ENCODE results near the gene SORBS1. TPM values are rescaled to one million over a fixed set of nuclear protein-coding genes. Genes with fewer than 3 reads are reported as not detected.

The SORBS1 gene
- polyA plus RNA-seq, 1 donor from 2014 or later: 39.5 TPM

DNA sequence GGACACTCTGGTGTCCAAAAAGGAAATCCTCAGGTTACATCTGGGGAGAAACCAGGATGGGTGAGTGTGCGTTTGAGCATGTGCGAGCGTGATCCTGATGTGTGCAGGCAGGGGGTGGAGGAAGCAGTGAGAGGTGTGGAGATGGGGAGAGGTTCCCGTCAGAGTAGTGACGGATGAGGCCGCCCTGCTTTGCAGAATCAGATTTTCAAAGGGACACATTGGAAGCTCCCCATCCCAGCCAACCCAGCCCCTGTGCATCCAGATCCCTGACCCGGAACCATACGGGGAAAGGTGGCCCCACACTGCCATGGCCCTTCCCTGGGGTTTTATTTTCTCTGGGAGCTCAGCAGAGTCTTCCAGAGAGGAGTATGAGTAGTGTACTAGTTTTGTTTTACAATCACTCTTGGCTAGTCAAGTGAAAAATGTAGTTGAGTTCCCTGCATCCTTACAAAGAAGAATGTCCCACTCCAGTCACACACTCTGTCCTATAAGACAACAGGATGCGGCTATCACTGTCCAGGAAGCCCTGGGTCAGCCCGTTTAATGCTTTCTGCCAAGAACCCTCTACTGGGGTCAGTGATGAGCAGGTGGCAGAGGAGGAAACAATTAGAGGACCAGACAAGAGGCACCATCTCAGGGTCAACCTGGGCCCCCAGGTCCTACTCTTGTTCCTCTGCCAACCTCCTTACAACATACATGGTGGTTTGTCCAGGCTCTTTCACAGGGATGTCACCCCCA is 223.6 kb downstream of the SORBS1 start:
- H3K27me3 ChIP-seq (ENCODE audit: insufficient read depth, low read depth, low read length): no peaks in the 10 kb centered on the region
- no peak overlapping the region for H2AFZ ChIP-seq (ENCODE audit: low read depth, low read length)
- H3K79me2 ChIP-seq (replicated peaks; ENCODE audit: insufficient read depth, low read length): no peaks in the 10 kb centered on the region
- no peak overlapping the region for H3K4me3 ChIP-seq (ENCODE audit: low read length)
- no peak overlapping the region for H3K4me2 ChIP-seq (ENCODE audit: low read length)
- no peaks in the 10 kb centered on the region for H4K20me1 ChIP-seq (ENCODE audit: insufficient read depth)
- no peaks in the 10 kb centered on the region for H3K9me3 ChIP-seq (ENCODE audit: low read length)
- H3K9ac ChIP-seq (ENCODE audit: low read length): no peak overlapping the region
- H3F3A ChIP-seq (ENCODE audit: insufficient read depth, low read length, poor library complexity, severe bottlenecking): no peaks in the 10 kb centered on the region
- H3K27ac ChIP-seq (ENCODE audit: low read length): no peak overlapping the region
- no peaks in the 10 kb centered on the region for H3K36me3 ChIP-seq (ENCODE audit: insufficient read depth, low read length)
- H3K9me2 ChIP-seq (ENCODE audit: insufficient read depth, low read length): no peaks in the 10 kb centered on the region
- no peak for TF ChIP-seq RAD21 (conservative IDR thresholded peaks at IDR 0.05)
- TF ChIP-seq TAF1 (IDR thresholded peaks at IDR 0.05; ENCODE audit: low read depth): no peak
- TF ChIP-seq, protein P1, sequence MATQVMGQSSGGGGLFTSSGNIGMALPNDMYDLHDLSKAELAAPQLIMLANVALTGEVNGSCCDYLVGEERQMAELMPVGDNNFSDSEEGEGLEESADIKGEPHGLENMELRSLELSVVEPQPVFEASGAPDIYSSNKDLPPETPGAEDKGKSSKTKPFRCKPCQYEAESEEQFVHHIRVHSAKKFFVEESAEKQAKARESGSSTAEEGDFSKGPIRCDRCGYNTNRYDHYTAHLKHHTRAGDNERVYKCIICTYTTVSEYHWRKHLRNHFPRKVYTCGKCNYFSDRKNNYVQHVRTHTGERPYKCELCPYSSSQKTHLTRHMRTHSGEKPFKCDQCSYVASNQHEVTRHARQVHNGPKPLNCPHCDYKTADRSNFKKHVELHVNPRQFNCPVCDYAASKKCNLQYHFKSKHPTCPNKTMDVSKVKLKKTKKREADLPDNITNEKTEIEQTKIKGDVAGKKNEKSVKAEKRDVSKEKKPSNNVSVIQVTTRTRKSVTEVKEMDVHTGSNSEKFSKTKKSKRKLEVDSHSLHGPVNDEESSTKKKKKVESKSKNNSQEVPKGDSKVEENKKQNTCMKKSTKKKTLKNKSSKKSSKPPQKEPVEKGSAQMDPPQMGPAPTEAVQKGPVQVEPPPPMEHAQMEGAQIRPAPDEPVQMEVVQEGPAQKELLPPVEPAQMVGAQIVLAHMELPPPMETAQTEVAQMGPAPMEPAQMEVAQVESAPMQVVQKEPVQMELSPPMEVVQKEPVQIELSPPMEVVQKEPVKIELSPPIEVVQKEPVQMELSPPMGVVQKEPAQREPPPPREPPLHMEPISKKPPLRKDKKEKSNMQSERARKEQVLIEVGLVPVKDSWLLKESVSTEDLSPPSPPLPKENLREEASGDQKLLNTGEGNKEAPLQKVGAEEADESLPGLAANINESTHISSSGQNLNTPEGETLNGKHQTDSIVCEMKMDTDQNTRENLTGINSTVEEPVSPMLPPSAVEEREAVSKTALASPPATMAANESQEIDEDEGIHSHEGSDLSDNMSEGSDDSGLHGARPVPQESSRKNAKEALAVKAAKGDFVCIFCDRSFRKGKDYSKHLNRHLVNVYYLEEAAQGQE (IDR thresholded peaks at IDR 0.05; ENCODE audit: borderline replicate concordance): no peak
- no peak for TF ChIP-seq SMC3 (conservative IDR thresholded peaks at IDR 0.05; ENCODE audit: poor library complexity)
- no peak for TF ChIP-seq EP300 (conservative IDR thresholded peaks at IDR 0.05; ENCODE audit: poor library complexity, severe bottlenecking)
- TF ChIP-seq POLR2AphosphoS5 (IDR thresholded peaks at IDR 0.05): no peak
- TF ChIP-seq MXI1 (conservative IDR thresholded peaks at IDR 0.05; ENCODE audit: poor library complexity, severe bottlenecking): no peak

DNA sequence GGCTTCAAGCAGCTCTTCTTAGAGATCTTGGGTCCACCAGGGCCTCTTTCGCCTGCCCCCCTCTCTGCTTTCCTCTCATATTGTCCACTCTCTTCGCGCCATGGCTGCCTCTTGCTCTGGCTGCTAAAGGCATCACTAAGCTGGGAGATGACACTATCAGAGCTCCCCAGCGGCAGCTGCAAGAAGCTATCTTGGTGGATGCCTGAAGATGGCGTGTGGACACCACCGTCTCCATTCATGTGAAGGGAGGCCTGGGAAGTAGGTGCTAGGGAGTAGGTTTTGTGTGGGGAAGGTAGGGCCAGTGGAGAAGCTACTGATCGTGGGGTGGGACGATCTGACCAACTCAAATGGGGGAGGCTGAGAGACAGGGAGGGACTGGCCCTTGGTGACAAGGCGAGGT is 224.5 kb downstream of the SORBS1 start:
- Histone ChIP-seq H3K9me3 (ENCODE audit: low read length) (no peaks in the 10 kb centered on the region), H2AFZ (ENCODE audit: low read depth, low read length) (no peak overlapping the region), H3K9me2 (ENCODE audit: insufficient read depth, low read length) (no peaks in the 10 kb centered on the region), H3K27ac (ENCODE audit: low read length) (no peak overlapping the region), H3K27me3 (ENCODE audit: insufficient read depth, low read depth, low read length) (no peaks in the 10 kb centered on the region), H3F3A (ENCODE audit: insufficient read depth, low read length, poor library complexity, severe bottlenecking) (no peaks in the 10 kb centered on the region), H3K79me2 (replicated peaks; ENCODE audit: insufficient read depth, low read length) (no peaks in the 10 kb centered on the region), H4K20me1 (ENCODE audit: insufficient read depth) (no peaks in the 10 kb centered on the region), H3K4me3 (ENCODE audit: low read length) (no peak overlapping the region), H3K4me2 (ENCODE audit: low read length) (no peak overlapping the region), H3K36me3 (ENCODE audit: insufficient read depth, low read length) (no peaks in the 10 kb centered on the region), H3K9ac (ENCODE audit: low read length) (no peak overlapping the region)
- TF ChIP-seq EP300 (conservative IDR thresholded peaks at IDR 0.05; ENCODE audit: poor library complexity, severe bottlenecking): no peak
- TF ChIP-seq, protein P2, sequence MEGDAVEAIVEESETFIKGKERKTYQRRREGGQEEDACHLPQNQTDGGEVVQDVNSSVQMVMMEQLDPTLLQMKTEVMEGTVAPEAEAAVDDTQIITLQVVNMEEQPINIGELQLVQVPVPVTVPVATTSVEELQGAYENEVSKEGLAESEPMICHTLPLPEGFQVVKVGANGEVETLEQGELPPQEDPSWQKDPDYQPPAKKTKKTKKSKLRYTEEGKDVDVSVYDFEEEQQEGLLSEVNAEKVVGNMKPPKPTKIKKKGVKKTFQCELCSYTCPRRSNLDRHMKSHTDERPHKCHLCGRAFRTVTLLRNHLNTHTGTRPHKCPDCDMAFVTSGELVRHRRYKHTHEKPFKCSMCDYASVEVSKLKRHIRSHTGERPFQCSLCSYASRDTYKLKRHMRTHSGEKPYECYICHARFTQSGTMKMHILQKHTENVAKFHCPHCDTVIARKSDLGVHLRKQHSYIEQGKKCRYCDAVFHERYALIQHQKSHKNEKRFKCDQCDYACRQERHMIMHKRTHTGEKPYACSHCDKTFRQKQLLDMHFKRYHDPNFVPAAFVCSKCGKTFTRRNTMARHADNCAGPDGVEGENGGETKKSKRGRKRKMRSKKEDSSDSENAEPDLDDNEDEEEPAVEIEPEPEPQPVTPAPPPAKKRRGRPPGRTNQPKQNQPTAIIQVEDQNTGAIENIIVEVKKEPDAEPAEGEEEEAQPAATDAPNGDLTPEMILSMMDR (IDR thresholded peaks at IDR 0.05; ENCODE audit: poor library complexity, severe bottlenecking): no peak
- TF ChIP-seq EZH2 (IDR thresholded peaks at IDR 0.05; ENCODE audit: borderline replicate concordance, insufficient read depth, low read length, poor library complexity, severe bottlenecking): no peak
- no peak for TF ChIP-seq TAF1 (IDR thresholded peaks at IDR 0.05; ENCODE audit: low read depth)
- TF ChIP-seq, protein P1 (IDR thresholded peaks at IDR 0.05; ENCODE audit: borderline replicate concordance): no peak
- TF ChIP-seq RAD21 (conservative IDR thresholded peaks at IDR 0.05): no peak
- TF ChIP-seq MXI1 (conservative IDR thresholded peaks at IDR 0.05; ENCODE audit: poor library complexity, severe bottlenecking): no peak
- TF ChIP-seq POLR2AphosphoS5 (IDR thresholded peaks at IDR 0.05): no peak
- no peak for TF ChIP-seq SMC3 (conservative IDR thresholded peaks at IDR 0.05; ENCODE audit: poor library complexity)

All from neural cell (in vitro differentiated cells).